HG02623 (cell line): ENCODE results near the gene TNFSF10.
"Not testable (repeated sequence)": the region's sequence is repeated elsewhere in the genome, so short reads cannot be mapped to it uniquely, and the experiment has no call there.

Experiments used
- ATAC-seq: cut with Tn5 transposase; IDR thresholded peaks from one replicate; pipeline ENCODE4 v1.9.1; 2021; ENCODE audit warnings: moderate library complexity; ENCODE audit not compliant: unreplicated experiment

The TNFSF10 gene

DNA sequence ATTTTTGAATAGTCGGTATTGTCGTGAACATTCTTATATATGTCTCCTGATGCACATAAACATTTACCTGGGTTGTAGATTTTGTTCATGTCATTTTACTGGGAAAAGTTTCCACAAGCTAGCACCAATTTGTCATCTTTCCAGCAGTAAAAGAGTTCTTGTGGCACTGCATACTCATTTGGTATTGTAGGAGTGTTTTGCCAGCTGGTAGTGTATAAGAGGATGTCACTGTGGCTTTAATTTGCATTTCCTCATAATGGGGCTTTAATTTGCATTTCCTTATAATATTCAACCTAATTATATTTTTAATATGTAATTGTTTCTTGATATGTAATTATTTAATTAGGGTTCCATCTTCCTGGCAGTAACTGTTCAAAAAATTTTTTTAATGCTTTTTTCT, 21.2 kb upstream of the TNFSF10 start:
- no peak for ATAC-seq

DNA sequence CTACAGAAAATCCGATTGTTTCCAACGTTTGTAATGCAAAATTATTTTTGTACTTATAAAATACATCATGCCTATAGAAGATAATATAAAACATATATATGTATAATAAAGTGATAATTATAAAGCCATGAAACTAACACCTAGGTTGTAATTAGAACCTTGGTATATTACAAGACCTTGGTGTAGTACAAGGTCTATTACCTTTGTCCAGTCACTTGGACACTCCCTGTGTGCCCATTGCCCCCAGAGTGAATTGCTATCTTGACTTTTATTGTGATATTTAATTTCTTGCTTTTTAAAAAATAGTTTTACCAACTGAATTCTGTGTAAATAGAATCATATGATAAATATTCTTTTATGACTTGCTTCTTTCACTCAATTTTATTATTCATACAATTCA, 20.7 kb upstream of the TNFSF10 start:
- no peak for ATAC-seq

DNA sequence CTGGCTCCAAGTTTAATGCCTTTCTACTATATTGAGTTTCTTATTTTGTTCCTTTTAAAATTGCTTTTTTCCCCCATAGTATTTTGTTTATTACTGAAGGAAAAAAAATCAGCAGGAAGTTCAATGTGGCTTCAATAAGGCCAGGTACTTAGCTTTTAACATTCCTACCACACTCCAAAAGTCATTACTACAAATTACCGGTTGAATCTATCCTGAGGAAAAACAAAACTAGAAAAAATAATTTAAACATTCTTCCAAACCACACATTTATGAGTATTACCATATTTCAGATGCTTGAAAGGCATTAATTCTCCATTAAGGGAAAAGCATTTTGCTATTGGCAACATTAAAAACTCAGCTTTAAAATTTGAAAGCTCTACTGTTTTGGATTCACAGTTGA, 20.2 kb upstream of the TNFSF10 start:
- no peak for ATAC-seq

DNA sequence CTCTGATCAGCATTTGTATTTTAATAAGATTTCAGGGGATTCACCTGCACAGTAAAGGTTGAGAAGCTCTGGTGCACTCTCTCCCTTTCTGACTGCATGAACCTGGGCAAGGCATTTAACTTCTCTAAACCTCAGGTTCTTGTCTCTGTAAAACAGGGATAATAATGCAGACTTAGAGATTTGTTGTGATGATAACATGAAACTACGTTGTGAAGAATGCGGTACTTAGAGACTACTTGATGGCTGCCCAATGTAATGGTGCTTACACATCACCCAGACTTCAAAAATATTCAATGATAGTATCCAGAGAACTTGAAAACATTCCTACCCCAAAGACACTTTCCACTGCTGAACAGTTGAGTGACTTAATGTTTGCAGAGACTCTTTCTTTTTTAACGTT, 19.8 kb upstream of the TNFSF10 start:
- ATAC-seq, result no peak

DNA sequence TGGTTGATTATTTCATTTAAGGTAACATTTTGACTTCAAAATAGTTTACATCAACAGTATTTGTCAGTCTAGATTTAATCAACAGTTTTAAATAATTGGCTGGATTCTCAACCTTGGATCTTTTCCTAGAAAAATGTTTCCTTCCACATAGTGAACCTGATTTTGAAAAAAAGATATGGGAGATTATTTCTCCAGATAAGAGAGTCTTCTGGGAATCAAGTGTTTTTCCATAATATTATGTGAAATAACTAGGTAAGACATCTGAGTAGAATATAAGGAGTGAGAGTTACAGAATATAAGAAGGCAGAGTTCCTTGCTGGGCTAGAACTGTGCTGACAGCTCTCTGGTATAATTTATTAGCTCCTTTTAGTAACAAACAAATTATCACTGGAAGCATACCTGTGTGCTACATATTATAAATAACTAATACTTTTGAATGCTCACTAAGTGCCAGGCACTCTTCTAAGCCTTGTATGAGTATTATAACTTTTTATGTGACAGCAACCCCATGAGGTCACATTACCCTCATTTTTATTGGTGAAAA, 18.8 kb upstream of the TNFSF10 start:
- ATAC-seq, result no peak

DNA sequence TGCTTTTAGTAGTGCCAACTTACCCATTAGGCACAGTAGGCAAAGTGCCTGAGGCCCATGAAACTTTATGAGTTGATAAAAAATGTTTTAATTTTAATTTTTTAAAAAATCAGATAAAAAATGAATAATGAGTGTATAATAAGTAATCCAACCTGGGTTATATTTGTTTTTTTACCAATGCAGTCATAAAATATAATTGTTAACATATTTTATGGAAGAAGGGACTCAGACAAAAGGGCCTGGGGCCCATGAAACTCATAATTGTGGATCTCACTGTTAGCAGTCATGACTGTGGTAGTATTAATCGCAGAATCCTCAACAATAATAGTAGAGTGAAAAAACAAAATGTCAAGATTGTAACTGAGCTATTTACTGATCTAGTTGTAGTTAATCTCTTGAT, 16.8 kb upstream of the TNFSF10 start:
- ATAC-seq, result no peak

DNA sequence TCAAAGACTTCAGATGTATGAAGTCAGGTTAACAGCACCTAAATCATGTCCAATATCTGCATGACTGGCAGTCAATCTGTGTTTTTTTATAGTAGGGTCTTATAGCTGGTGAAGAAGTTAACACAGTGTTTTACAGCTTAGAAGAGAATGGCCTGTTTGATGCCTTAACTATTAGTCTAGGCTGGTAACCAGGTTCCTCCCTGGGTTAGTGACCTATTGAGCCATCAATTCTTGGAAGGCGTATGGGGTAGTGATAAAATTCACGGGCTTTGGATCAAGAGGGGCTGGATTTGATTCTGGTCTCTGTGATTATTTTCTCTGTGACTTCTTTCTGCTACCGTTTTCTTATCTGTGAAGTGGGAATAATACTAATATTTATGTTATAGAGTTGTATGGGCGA, 16.0 kb upstream of the TNFSF10 start:
- ATAC-seq, result no peak

DNA sequence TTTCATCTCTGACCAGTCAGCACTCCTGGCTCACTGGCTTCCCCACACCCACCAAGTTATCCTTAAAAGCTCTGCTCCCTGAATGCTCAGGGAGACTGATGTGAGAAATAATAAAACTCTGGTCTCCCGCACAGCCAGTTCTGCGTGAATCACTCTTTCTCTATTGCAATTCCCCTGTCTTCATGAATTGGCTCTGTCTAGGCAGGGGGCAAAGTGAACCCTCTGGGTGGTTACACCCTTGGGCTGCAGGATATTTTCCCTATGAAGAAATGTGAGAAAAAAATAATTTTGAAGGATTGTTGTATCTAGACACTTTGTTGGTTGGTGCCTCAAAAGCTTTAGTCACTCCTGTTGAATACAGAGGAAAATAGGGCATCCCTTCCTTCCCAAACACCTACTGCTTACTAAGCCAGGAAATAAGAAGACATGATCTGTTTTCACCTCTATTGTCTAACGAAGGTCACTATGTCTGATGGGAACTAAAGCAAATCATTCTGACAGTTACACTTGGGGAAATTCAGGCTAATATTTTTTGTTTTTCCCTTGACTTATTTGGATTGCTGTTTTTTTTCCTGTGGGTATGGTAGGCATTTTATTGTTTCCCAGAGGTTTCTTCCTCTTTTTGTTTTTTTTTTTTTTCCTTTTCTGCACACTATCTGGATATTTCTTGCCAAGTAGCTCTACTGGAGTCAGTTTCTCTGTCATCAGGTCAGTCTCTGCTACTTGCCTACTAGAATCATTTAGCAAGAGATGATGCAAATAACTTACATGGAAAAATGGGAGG, 15.3 kb upstream of the TNFSF10 start:
- no peak for ATAC-seq

DNA sequence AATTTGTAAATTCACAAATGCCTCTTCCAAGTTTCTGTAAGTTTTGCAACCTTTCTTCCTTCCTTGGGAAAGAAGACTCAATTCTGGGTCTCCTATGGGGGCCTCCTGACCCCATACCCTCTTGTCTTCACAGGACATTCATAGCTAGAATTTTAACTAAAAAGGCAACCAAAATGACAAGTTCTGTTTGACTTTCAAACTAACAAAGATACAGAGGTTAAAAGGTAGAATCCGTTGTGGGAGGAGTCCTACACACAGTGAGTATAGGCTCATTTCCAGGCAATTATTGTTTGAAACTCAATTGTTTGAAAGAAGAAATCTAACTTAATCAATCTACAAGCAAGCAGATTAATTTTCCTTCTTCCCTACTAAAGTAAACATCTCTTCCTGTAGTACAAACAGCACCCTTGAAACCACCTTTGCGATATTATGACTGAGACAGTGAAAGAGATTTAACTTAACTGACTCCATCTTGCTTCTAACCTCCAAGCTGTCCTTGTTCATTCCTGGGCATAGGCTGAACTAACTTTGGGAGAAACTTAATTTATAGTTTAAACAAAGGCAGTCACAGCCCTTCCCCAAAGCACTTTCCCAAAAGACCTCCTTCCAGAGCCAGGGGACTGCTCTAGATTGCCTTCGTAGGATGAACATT, 14.4 kb upstream of the TNFSF10 start:
- no peak for ATAC-seq

DNA sequence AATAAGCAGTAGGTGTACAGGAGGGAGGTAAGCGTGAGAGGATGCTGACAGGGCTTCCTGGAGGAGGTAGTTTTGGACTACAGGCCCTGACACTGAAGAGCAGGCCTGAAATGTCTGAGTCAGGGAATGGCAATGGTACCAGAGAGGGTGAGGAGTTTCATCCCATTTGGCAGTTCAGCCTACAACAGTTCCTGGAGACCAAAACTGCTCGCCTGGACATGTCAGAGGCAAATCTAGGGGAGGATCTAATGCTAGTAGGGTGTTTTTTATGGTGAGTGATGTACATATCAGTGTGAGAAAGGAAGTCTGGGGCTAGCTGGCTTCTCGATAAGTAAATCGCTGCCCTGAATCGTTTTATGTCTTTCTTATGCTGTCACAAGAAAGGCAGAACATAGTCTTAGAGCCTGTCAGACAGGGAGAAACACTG, 13.8 kb upstream of the TNFSF10 start:
- ATAC-seq, result no peak

DNA sequence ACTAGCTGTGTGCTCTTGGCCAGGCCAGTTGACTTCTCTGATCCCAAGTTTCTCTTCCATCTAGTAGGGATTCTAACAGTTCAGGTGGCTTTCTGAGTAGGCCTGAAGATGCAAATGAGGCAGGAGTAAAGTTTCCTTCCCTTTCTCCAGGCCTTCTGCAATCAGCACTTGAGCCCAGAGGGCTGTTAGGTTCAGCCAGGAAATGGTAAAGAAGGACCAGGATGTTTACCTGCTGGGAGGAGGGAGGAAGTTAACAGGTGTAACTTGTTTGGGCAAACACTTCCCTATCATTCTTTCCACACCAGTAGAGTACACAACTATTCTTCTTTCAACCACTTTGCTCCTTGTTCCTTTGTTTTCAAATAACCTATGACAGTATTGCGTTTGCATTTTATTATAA, 13.3 kb upstream of the TNFSF10 start:
- no peak for ATAC-seq

DNA sequence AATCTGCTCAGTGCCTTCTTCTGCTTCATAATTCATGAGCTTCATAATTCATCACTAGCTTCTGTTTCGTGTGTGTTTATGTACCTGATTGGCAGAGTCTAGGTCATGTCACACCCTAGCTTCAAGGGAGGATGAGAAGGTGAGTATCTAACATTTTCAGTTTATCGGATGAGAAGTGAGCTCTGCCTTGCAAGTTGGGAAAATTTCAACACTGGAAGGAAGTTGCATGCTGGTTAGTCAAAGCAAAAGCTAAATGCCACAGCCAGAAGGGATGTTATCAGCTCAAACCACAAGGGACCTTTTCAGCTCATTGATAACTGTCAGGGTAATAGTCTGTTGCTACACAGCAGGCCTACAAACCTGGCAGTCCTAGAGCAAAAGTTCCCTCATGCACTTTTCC, 7.3 kb upstream of the TNFSF10 start:
- peak; percentile 66 for ATAC-seq

DNA sequence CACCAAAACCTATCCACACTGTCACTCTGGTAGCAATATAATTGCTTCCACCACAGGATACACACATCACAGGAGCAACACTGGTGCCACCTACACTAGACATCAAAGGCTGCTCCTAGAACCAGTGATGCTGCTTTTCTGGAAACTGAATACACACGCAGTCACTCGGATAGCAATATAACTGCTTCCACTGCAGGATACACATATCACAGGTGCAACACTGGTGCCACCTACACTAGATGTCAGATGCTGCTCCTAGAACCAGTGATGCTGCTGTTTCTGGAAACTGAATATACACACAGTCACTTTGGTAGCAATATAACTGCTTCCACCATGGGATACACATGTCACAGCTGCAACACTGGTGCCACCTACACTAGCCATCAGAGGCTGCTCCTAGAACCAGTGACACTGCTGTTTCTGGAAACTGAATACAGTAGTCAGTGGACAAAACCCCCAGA, 6.9 kb upstream of the TNFSF10 start:
- peak; percentile 30 for ATAC-seq

DNA sequence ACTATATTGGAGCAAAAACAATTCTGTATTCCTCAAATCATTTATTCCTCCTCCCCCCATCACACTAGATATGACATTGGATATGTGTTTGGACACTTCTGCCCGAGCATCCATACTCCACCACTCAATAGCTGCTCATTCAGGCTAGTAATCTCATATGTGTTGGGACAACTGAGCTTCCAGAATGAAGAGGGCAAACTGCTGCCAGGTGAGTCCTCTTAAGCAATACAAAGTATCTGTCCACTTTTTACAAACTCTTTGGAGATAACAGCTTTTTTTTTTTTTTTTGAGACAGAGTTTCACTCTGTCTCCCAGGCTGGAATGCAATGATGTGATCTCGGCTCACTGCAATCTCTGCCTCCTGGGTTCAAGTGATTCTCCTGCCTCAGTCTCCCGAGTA, 5.4 kb upstream of the TNFSF10 start:
- ATAC-seq, result no peak

DNA sequence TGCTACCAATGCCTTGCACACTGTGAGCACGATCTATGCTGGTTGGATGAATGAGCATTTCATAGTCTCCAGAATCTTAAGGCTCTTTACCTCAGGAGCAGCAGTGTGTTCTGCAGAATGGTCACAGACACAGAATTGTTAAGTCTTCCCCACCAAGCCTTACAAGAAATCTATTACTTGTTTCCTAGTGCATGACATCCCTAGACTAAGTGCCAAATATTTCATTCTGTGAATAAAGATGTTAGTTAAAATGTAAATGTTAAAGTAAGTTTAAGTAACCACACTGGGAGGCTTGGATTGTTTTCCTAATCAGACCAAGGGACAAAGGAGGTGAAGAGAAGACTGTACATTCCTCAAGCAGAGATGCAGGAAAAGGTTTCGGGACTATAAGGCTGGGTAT, 4.1 kb upstream of the TNFSF10 start:
- no peak for ATAC-seq

DNA sequence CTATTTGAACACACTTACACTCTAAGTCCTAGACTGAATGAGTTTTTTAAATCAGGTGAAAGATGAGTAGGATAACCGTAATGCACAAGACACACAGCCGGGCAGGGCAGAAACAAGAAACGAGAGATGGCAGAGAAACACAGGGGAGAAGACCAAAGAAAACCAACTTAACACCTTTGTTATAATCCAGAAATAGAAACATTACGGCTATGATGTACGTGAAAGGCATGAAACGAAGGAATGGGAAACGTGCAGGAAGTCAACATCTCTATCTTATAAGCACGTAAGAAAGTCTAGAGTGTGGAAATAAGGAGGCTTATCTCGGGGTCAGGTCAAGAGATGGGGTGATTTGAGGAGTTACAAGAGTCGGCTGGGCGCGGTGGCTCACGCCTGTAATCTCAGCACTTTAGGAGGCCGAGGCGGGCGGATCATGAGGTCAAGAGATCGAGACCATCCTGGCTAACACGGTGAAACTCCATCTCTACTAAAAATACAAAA, 1.9 kb upstream of the TNFSF10 start:
- ATAC-seq, result no peak

DNA sequence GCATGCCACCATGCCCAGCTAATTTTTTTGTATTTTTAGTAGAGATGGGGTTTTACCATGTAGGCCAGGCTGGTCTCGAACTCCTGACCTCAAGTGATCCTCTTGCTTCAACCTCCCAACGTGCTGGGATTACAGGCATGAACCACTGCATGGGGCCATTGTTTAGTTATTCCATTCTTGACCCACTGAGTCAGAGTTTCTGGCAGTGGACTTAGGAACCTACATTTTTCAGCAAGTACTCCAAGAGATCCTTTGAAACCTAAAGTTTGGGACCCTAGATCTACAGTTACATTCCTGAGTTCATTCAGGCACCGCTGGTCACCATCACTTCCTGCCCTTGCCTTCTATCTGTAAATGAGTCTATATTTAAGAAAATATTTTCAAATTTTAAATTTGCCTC, 1.4 kb upstream of the TNFSF10 start:
- no peak for ATAC-seq

DNA sequence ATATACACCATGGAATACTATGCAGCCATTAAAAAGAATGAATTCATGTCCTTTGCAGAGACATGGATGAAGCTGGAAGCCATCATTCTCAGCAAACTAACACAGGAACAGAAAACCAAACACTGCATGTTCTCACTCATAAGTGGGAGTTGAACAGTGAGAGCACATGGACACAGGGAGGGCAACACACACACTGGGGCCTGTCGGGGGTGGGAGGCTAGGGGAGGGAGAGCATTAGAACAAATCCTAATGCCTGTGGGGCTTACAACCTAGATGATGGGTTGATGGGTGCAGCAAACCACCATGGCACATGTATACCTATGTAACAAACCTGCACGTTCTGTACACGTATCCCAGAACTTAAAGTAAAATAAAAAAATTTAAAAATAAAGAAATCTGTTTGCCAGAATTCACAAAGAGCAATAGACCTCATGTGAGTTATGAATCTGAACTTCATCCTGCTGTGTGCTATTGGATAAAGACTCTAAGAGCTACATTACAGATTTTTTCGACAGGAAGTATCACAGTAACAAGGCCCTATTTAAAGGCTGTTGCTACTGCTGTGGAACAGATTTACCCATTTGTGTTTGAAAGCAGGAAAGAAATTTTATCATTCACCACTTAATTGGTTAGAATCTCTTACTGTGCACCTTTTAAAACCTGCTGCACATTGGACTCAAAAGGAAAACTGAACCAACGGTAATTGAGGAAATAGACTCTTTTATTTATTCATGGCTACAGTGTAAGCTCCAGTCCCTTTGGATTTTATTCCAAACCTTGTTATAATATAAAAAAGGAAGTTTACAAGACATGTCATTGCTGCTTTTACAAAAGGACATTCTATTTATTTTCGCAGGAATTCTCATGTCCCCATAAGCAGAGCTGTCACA, 1.1 kb downstream of the TNFSF10 start:
- ATAC-seq, result not testable (repeated sequence)

DNA sequence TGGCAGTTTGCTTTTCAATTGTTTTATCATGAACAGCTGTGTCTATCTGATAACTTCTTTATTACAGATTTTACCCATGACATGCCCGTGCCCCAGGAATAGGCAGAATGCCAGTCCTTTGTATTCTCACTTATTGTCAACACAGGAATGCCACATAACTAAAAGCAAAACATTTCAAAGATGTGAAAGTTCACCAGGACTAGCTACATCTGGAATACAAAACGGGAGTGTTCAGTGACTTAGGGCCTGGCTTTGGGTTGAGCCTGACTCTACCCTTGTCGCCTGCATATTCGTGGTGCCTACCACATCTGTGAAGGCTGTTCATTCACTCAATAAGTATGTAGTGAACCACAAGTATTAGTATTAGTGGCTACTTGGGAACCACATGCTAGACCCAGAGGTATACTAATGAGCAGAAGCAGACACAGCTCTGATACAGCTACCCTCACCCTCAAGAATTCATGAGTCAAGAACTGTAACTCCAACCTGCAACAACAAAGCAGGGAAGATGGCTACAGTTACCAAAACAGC, 2.9 kb downstream of the TNFSF10 start:
- peak; percentile 43 for ATAC-seq

DNA sequence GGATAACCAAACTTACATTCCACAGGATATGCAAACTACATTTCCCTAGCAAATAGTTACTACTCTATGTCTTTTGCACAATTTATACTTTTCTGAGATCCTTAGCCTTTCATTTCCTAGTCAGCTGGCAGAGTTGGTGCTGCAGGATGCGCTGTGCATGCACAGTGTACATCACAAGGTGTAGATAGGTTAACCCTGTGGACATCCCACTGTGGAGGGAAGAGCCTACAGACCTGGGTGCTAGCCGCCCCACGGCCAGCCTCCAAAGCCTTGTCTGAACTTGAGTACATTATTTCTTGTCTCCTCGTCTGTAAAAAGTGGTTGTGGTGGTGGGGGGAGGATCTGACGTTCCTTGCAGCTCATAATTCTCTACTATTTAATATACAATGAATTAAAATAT, 3.5 kb downstream of the TNFSF10 start:
- ATAC-seq, result no peak
